ENCODE results near the gene FGD6. TPM values are rescaled to one million over a fixed set of nuclear protein-coding genes. Genes with fewer than 3 reads are reported as not detected.
A peak's percentile ranks its signal among the peaks of the same experiment; 100 is the strongest.

Gene FGD6
- total RNA-seq, 1 experiment from 2014 or later: 28.3 TPM

- no peak for ATAC-seq
- Histone ChIP-seq H3K9me3 (ENCODE audit: control insufficient read depth, insufficient read depth, low read depth, low read length) (no peaks in the 10 kb centered on the region), H3K27me3 (ENCODE audit: control insufficient read depth, insufficient read depth, low read length) (no peaks in the 10 kb centered on the region), H3K4me1 (ENCODE audit: control insufficient read depth, insufficient read depth, low read length) (peaks cover 53% of the 10 kb centered on the region), H3K4me3 (ENCODE audit: low read depth in 2 of 2, low read length in 2 of 2) (no peak overlapping the region), H3K36me3 (ENCODE audit: control insufficient read depth, insufficient read depth, low read length) (no peaks in the 10 kb centered on the region), H3K27ac (ENCODE audit: low read length) (peak overlapping the region; percentile 98)
- in situ Hi-C loops (cut with HindIII; ENCODE audit: low pct_unique_long_range_greater_than_20kb, low sequenced_read_pairs) (loop anchor here (5.0 kb wide), 1 partner anchor 90 kb away; no protein-coding TSS in a partner anchor), intact Hi-C loops (cut with micrococcal nuclease; ENCODE audit: unreplicated experiment) (no loop called here)
- no peak for DNase-seq (ENCODE audit: low read depth, low spot score)
- TF ChIP-seq CTCF (IDR thresholded peaks at IDR 0.05): no peak
- TF ChIP-seq POLR2AphosphoS5 (IDR thresholded peaks at IDR 0.05; ENCODE audit: low read depth, low read length): no peak
- no peak for TF ChIP-seq TCF7L2 (IDR thresholded peaks at IDR 0.05; ENCODE audit: low read depth, low read length)
- no peak for TF ChIP-seq REST (IDR thresholded peaks at IDR 0.05; ENCODE audit: insufficient read depth in 1 of 2, low read depth in 2 of 2, low read length in 1 of 2)
- TF ChIP-seq SIN3A (IDR thresholded peaks at IDR 0.05; ENCODE audit: borderline replicate concordance, insufficient read depth, low read depth, low read length): no peak
- BruUV-seq (replicated peaks): no TSS peak
- ChIA-PET POLR2A (interaction anchor here (0.6 to 1.1 kb wide), 3 partner anchors 10 to 25 kb away, joined by 3 to 6 read pairs (median 5); partner anchors contain the start of genes FGD6 and VEZT), CTCF (no interaction called here)
Measured at GRCh38 chr12:95206916-95207315, 10.4 kb downstream of the FGD6 start.

GRCh38 chr12:95205685-95206084, 11.6 kb downstream of the FGD6 start:
- Histone ChIP-seq H3K27me3 (ENCODE audit: control insufficient read depth, insufficient read depth, low read length) (no peaks in the 10 kb centered on the region), H3K36me3 (ENCODE audit: control insufficient read depth, insufficient read depth, low read length) (no peaks in the 10 kb centered on the region), H3K9me3 (ENCODE audit: control insufficient read depth, insufficient read depth, low read depth, low read length) (no peaks in the 10 kb centered on the region), H3K4me3 (ENCODE audit: low read depth in 2 of 2, low read length in 2 of 2) (peak overlapping the region in 1 of 2 experiments; percentile 19; a peak in 1 of 4 replicates), H3K27ac (ENCODE audit: low read length) (peak overlapping the region; percentile 98), H3K4me1 (ENCODE audit: control insufficient read depth, insufficient read depth, low read length) (peaks cover 61% of the 10 kb centered on the region)
- ChIA-PET CTCF (interaction anchor here (0.6 to 0.9 kb wide), 2 partner anchors 13 to 329 kb away, joined by 4 read pairs; no protein-coding TSS in a partner anchor), POLR2A (no interaction called here)
- no TSS peak for BruUV-seq (replicated peaks)
- peak; percentile 55 for ATAC-seq
- DNase-seq (ENCODE audit: low read depth, low spot score): no peak
- TF ChIP-seq REST (IDR thresholded peaks at IDR 0.05; ENCODE audit: insufficient read depth in 1 of 2, low read depth in 2 of 2, low read length in 1 of 2) (no peak), CTCF (IDR thresholded peaks at IDR 0.05) (no peak), POLR2AphosphoS5 (IDR thresholded peaks at IDR 0.05; ENCODE audit: low read depth, low read length) (no peak), TCF7L2 (IDR thresholded peaks at IDR 0.05; ENCODE audit: low read depth, low read length) (no peak), SIN3A (IDR thresholded peaks at IDR 0.05; ENCODE audit: borderline replicate concordance, insufficient read depth, low read depth, low read length) (no peak)
- intact Hi-C loops (cut with micrococcal nuclease; ENCODE audit: unreplicated experiment): no loop called here
- in situ Hi-C loops (cut with HindIII; ENCODE audit: low pct_unique_long_range_greater_than_20kb, low sequenced_read_pairs): loop anchor here (5.0 kb wide), 1 partner anchor 88 kb away; no protein-coding TSS in a partner anchor

Measured in Panc1 (cell line).